A549 treated with AZD9567 at 1 μM for 4 hours (cell line): ENCODE data around the gene SMARCC2. TPM values are rescaled to one million over a fixed set of nuclear protein-coding genes. Genes with fewer than 3 reads are reported as not detected.

Experiments used
- total RNA-seq: library from RNA; stranded (reverse); fragments of 200-300 nt; extraction: Qiagen RNA extraction; gene quantifications from 5 replicates; pipeline ENCODE4 v1.2.3, GENCODE V29; 2022; ENCODE audit not compliant: insufficient read depth

SMARCC2 gene
- total RNA-seq = 27.9 to 36.9 TPM (median 34.1 TPM) in 5 replicates

GRCh38 chr12:56189099-56189917 lies at the start of gene SMARCC2:
Gene SMARCC2, minus strand, starts transcription at chr12:56189483. Its CDS starts 22 bp downstream, at chr12:56189461.

GRCh38 chr12:56229916-56230431 lies 40.7 kb upstream of the SMARCC2 start, which contains the start of gene SLC39A5:
Gene SLC39A5, plus strand, starts transcription at chr12:56230051. Its CDS starts 1,224 bp downstream, at chr12:56231275.

DNA sequence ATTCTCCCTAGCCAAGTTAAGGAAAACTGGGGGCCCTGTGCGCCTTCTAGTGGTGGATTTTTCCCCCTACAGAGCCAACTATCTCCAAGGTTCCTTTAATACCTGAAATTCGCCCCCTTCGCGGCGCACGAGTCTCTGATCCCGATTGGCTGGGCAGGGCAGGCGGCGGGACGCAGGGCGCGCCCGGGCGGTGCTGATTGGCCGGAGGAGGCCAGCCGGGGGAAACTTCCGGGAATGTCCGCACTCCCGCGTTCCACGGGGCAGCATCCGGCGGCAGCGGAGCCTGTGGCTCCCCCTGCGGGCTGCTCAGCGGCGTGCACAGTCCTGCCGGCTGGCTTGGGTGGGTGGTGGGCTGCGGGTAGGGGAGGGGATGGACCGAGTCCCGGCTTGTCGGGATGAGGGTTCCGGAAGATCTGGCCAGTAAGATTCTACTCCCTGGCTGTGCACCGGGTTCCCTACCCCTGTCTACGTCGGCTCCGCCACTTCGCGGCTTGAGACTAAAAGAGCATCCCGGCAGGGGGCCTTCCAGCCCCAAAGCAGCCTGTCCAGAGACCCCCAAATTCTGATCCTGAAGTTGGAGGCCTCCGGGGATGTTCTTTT lies 34.9 kb upstream of the SMARCC2 start, which contains the start of gene NABP2:
NABP2 (plus strand) TSS at position 241 of the 600 bp plus-strand sequence. CDS start 515 bp downstream, outside the sequence.

DNA sequence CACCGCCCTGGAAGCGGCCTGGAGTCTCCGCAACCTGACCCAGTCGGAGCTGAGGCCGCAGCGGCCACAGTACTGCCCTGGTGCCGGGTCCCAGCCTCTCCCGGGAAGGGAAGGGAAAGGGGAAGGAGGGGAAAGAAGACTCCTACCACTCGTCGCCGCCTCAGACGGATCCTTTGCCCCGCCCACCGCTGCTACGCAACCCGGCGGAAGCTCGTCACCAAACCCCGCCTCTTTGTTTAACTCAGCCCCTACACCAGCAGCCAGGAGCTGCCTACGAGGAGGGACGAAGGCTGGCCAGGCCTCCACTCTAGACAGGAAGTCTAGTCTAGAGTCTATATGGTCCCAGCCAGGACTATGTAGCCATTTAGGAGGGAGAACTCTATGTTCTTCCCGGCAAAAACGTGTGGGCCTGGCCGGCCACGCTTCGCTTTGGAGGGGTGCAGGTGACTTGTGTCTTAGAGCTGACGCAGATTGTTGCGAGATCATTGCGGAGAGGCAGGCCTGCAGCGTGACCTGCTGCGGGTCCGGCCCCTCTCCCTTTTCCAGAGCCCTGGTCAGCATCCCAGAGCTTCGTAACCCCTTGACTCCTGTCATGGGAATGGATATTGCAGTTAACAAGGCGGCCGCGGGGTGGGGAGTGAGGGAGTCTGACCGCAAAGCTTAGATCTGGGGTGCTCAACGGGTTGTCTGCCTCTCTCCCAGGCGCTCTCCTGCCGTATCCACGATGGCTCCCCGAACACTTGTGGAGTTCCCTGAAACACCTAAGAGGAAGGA lies 32.7 kb upstream of the SMARCC2 start, which contains the start of gene RNF41:
RNF41 (minus strand) TSS at position 166 of the 774 bp plus-strand sequence. CDS start 7,875 bp downstream, outside the sequence.

GRCh38 chr12:56158029-56158925 lies 31.0 kb downstream of the SMARCC2 start, which contains the start of gene MYL6:
Gene MYL6, plus strand, starts transcription at chr12:56158359. Its CDS starts 43 bp downstream, at chr12:56158402.

GRCh38 chr12:56152132-56152755 lies 37.0 kb downstream of the SMARCC2 start, which contains the start of gene MYL6B:
Gene MYL6B, plus strand, starts transcription at chr12:56152587. Its CDS starts 1,332 bp downstream, at chr12:56153919.

GRCh38 chr12:56127888-56128669 lies 61.2 kb downstream of the SMARCC2 start, which contains the start of gene ESYT1:
Gene ESYT1, plus strand, starts transcription at chr12:56128267. Its CDS starts 53 bp downstream, at chr12:56128320.

GRCh38 chr12:56117778-56118687 lies 71.2 kb downstream of the SMARCC2 start, which contains the start of gene ZC3H10:
Gene ZC3H10, plus strand, starts transcription at chr12:56118266. Its CDS starts 2,297 bp downstream, at chr12:56120563.

DNA sequence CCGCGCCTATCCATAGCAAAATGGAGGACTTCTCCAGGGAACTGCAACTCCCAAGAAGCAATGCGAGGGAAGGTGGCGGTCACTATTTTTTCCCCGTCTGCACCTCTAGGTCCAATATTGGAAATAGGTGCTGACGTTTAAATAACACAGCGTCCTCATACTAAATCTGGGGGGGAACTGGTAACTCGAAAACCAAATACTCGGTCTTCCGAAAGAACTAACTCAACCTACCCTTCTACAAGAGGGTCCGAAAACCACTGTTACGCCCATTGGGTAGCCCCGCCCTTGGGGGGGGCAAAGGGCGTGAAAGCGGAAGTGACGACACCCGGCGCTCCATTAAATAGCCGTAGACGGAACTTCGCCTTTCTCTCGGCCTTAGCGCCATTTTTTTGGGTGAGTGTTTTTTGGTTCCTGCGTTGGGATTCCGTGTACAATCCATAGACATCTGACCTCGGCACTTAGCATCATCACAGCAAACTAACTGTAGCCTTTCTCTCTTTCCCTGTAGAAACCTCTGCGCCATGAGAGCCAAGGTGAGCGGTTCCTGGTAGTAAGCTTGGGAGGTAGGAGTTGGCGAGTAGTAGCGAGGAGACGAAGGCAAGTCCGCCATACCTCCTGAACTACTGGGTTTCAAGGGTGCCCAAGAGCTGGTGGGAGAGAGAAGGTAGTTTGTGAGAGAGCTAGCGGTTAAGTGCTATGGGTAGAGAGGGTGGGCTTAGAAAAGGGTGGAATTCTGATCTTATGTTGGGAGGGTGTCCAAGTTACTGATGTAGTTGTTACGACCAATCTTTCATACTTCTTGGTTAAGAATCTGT lies 72.8 kb downstream of the SMARCC2 start, which contains the start of gene RPL41:
RPL41 (plus strand) TSS at position 367 of the 815 bp plus-strand sequence.

Other genes with a start within 250 kb of the SMARCC2 start
- 0.73 to 2.4 TPM (median 0.96 TPM) in 5 replicates for gene PMEL, start 223.4 kb downstream of the SMARCC2 start, total RNA-seq
- gene CDK2, start 222.7 kb downstream of the SMARCC2 start, total RNA-seq = 46.4 to 94.3 TPM (median 55.3 TPM) in 5 replicates
- 27.4 to 34.9 TPM (median 33.8 TPM) in 5 replicates for gene RAB5B, start 215.4 kb downstream of the SMARCC2 start, total RNA-seq
- 6.4 to 10.7 TPM (median 8.1 TPM) in 5 replicates for gene SUOX, start 192.2 kb downstream of the SMARCC2 start, total RNA-seq
- gene IKZF4, start 168.4 kb downstream of the SMARCC2 start, total RNA-seq = 1.5 to 2.2 TPM (median 1.9 TPM) in 5 replicates
- gene RPS26, start 147.6 kb downstream of the SMARCC2 start, total RNA-seq = 460 to 862 TPM (median 750 TPM) in 5 replicates
- gene ERBB3, start 109.3 kb downstream of the SMARCC2 start, total RNA-seq = 0.93 to 5.5 TPM (median 1.8 TPM) in 5 replicates
- gene PA2G4, start 84.9 kb downstream of the SMARCC2 start, total RNA-seq = 280 to 304 TPM (median 287 TPM) in 5 replicates
- gene RPL41, start 72.8 kb downstream of the SMARCC2 start, total RNA-seq = 3,768 to 6,003 TPM (median 5,882 TPM) in 5 replicates
- gene ZC3H10, start 71.2 kb downstream of the SMARCC2 start, total RNA-seq = 2.7 to 3.5 TPM (median 3.0 TPM) in 5 replicates
- 59.9 to 76.2 TPM (median 68.0 TPM) in 5 replicates for gene ESYT1, start 61.2 kb downstream of the SMARCC2 start, total RNA-seq
- 45.1 to 79.4 TPM (median 77.9 TPM) in 5 replicates for gene MYL6B, start 36.9 kb downstream of the SMARCC2 start, total RNA-seq
- 2,096 to 2,356 TPM (median 2,204 TPM) in 5 replicates for gene MYL6, start 31.1 kb downstream of the SMARCC2 start, total RNA-seq
- gene RNF41, start 32.4 kb upstream of the SMARCC2 start, total RNA-seq = 22.1 to 27.6 TPM (median 26.5 TPM) in 5 replicates
- gene NABP2, start 34.9 kb upstream of the SMARCC2 start, total RNA-seq = 41.7 to 59.8 TPM (median 56.8 TPM) in 5 replicates
- gene SLC39A5, start 40.6 kb upstream of the SMARCC2 start, total RNA-seq = 0.09 to 0.13 TPM in 2 of 5 replicates, not detected in the others
- 35.1 to 49.3 TPM (median 47.5 TPM) in 5 replicates for gene ANKRD52, start 68.9 kb upstream of the SMARCC2 start, total RNA-seq
- 12.7 to 20.1 TPM (median 19.6 TPM) in 5 replicates for gene COQ10A, start 77.5 kb upstream of the SMARCC2 start, total RNA-seq
- gene CS, start 110.8 kb upstream of the SMARCC2 start, total RNA-seq = 137 to 190 TPM (median 152 TPM) in 5 replicates
- 98.2 to 156 TPM (median 149 TPM) in 5 replicates for gene CNPY2, start 126.5 kb upstream of the SMARCC2 start, total RNA-seq
- 9.8 to 17.7 TPM (median 14.8 TPM) in 5 replicates for gene PAN2, start 144.5 kb upstream of the SMARCC2 start, total RNA-seq
- 0.40 to 0.78 TPM (median 0.54 TPM) in 4 of 5 replicates, not detected in the other for gene IL23A, start 149.4 kb upstream of the SMARCC2 start, total RNA-seq
- 12.5 to 16.9 TPM (median 14.6 TPM) in 5 replicates for gene STAT2, start 170.6 kb upstream of the SMARCC2 start, total RNA-seq
- not detected in 5 replicates for gene APOF, start 173.4 kb upstream of the SMARCC2 start, total RNA-seq